ENCODE measurements around the gene BRSK1.
A peak's percentile ranks its signal among the peaks of the same experiment; 100 is the strongest.

BRSK1 gene

DNA sequence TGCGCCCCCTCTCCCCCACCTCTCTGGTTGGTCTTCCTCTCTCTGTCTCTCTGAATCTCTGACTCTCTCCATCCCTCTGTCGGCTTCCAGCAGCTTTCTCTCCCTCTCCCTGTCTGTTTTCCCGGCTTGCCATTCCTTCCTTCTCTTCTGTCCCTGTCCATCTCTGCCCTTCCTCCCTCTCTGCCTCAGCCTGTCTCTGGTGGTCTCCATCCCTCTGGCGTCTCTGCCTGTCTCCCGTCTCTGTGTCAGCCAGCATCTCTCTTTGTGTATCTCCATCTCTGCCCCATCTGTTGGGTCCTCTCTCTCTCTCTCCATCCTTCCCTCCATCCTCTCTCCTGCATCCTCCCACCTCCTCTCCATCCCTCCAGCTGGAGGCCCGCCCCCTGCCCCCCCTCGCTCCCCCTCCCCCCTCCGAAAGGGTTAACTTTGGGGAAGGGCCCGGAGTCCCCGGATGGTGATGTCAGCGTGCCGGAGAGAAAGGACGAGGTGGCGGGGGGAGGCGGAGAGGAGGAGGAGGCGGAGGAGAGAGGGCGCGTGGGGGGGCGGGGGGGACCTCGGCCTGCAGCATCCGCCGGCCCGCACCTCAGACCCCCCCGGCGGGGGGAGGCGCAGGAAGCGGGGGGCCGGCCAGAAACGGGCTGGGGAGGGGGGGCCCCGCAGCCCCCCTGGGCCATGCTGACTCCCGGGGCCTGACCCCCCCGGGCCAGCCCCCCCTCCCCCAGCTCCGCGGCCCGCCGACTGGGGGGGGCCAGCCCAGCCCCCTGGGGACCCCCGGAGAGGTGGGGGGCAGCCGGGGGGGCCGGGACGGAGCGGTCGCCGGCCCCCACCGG is at the start of gene BRSK1:
TSS of gene BRSK1 (plus strand) at position 450 of the 830 bp plus-strand sequence. CDS start 446 bp downstream, outside the sequence.
- peak; percentile 63 for DNase-seq (ENCODE audit: low spot score)

DNA sequence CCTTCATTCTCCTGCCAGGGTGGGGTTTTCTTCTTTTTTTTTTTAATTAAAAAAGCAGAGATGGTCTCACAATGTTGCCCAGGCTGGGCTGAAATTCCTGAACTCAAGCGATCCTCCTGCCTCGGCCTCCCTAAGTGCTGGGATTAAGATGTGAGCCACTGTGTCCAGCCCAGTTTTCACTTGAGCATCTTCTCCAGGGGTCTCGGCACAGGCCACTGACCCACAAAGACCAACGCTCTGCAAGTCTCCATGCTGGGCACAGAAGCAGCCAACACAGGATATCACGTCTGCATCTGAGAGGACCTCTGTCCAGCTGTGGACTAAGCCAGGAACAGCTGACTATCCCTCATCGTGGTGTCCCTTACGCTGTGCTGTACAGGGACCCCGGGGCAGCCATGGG is 45.8 kb upstream of the BRSK1 start:
- DNase-seq (ENCODE audit: low spot score): no peak

DNA sequence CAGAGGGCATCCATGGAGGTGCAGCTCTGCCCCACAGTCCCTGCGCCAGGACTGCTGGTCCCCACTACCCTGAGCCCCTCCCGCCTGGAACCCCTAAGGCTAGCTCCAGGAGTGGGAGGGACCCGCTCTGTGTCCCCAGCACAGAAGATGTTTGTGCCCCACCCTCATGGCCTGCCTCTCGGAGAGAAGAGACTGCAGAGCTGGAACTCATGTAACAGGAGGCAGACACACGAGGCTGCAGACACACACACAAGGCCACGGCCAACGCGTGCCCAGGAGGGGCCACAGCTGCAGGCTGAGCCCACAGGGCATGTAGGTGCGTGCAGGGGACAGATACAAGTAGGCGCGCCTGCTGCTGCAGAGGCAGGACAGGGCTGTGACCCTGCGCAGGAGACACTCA is 44.8 kb upstream of the BRSK1 start:
- no peak for DNase-seq (ENCODE audit: low spot score)

DNA sequence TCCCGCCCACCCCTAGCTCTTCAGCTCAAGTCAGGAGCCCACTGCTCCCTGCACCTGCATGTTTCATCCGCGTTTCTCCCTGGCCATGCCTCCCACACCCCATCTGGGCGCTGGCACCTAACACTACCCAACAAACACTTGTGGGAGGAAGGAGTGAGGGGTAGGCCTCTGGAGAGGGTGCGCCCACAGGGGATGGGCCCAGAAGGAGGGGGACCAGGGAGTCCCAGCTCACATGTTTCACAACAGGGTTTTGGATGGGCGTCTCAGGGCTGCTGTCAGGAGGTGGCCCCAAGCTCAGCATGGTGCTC is 43.1 kb upstream of the BRSK1 start:
- no peak for DNase-seq (ENCODE audit: low spot score)

DNA sequence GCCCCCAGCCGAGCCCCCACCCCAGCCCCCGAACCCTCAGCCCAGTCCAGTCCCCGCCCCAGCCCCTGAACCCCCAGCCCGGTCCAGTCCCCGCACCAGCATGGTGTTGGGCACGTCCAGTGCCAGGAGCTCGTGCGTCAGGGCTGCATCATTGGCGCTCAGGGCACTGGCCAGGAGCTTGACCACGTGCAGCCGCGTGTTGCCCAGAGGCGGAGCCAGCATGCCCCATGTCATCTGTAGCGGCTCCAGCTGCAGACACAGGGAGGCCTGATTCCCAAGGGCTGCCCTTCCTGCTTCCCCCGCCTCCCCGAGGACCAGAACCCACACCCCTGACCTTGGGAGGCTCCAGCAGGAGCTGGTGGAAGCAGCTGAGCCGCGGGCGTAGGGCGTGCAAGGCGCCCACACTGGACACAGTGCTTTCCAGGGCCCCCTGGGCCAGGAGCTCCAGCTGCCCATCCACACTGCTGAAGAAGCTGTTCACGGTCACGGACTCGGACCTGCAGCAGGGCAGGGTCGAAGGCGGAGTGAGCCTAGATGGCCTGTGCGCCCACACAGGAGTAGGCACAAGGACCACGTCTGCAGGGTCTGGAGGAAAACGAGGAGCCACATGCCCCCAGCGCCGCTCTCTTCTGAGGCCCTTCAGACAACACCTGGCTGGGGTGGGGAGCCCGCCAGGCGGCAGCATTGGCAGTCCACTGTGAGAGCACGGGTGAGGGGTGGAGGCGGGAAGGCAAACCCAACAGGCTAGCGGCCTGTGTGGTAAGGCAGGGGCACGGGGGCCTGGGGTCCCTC is 42.5 kb upstream of the BRSK1 start:
- no peak for DNase-seq (ENCODE audit: low spot score)

DNA sequence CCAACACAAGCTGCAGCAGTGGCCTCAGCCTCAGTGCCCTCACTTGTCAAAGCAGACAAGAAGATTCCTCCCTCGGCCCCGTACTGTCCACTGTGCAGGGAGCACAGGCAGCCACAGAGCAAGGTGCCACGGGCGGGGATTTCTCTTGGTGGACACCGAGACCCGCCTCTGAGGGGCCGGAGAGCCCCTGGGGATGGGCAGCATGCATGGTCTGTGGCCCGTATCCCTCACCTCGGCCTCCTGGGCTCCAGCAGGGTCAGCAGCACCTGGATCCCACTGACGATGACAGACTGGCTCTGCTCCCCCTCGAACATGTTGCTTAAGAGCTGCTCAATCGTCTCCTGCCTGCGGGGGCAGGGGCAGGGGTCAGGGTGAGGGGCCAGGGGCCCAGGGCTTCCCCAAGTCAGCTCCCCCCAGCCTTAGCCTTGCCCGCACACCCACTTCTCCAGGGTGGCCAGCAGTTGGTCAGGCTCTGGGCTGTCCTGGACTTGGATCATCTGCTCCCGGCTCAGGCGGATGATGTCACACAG is 41.8 kb upstream of the BRSK1 start:
- DNase-seq (ENCODE audit: low spot score): no peak

DNA sequence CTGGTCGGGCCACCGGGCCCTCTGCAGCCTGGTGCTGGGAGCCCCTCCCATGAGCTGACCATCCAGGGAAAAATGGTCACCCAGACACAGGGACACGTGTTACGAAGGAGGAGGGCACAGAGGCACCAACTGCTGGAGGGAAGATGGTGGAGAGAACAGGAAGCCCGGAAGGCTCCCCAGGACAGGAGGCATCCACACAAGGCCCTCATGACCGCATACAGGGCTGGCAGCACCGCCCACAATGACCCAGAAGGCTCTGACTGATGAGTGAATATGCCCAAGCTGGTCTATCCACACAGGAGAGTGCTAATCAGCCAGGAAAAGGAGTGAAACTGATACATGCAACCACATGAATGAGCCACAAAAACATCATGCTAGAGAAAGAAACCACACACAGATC is 41.3 kb upstream of the BRSK1 start:
- no peak for DNase-seq (ENCODE audit: low spot score)

DNA sequence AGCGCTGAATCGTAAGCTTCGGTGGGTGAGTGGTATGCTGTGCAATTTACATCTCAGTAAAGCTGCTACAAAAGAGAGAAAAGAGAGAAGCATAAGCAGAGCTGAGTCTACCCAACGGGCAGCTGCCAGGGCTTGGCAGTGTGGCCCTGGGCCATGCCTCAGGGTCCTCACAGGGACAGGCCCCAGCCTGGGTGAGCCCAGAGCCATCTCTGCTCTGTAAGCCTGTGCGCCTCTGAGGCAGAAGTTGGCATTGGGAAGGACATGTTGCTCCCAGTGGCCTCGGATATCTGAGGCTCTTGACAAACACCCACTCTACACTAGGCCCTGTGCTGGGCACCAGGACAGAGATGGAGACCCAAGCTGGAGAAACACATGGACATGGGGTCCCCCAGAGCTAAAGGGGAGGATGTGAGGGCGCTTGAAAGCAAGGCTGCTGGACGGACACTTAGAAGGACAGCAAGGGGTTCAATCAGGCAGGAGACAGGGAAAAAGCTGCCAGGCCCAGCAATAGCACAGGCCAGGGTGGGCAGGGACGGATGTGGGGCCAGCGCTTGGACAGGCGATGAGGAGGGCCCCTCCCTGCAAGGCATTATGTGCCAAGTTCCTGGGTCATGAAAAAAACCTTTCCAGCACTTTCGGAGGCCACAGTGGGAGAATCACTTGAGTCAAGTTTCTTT is 39.7 kb upstream of the BRSK1 start:
- no peak for DNase-seq (ENCODE audit: low spot score)

DNA sequence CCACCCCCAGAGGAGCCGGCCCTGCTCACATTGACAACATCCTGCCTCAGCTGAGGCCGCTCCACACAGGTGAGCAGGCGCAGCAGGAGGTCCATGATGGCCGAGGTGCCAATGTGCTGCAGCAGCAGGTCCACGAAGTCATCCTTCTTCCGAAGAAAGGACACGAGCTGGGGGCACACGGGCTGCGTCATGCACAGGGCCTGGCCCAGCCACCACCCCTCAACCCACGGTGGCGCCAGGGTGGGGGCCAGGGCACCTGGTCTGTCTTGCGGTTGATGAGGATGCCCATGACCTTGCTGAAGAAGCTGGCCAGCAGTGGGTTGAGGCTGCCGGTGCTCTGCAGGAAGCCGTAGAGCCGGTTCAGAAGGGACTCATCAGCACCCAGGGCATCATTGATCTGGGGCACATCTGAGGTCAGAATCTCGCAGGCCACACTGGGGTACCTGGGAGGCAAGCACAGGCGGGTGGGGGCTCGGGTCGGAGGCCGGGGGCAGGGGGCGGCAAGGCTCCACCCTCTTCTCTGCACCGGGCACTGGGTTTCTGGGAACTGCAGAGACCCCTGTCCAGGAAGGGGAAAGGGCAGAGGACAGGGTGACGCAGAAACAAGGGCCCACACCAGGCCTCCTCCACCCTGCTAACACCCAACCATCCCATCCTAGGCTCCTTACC is 38.4 kb upstream of the BRSK1 start:
- no peak for DNase-seq (ENCODE audit: low spot score)

DNA sequence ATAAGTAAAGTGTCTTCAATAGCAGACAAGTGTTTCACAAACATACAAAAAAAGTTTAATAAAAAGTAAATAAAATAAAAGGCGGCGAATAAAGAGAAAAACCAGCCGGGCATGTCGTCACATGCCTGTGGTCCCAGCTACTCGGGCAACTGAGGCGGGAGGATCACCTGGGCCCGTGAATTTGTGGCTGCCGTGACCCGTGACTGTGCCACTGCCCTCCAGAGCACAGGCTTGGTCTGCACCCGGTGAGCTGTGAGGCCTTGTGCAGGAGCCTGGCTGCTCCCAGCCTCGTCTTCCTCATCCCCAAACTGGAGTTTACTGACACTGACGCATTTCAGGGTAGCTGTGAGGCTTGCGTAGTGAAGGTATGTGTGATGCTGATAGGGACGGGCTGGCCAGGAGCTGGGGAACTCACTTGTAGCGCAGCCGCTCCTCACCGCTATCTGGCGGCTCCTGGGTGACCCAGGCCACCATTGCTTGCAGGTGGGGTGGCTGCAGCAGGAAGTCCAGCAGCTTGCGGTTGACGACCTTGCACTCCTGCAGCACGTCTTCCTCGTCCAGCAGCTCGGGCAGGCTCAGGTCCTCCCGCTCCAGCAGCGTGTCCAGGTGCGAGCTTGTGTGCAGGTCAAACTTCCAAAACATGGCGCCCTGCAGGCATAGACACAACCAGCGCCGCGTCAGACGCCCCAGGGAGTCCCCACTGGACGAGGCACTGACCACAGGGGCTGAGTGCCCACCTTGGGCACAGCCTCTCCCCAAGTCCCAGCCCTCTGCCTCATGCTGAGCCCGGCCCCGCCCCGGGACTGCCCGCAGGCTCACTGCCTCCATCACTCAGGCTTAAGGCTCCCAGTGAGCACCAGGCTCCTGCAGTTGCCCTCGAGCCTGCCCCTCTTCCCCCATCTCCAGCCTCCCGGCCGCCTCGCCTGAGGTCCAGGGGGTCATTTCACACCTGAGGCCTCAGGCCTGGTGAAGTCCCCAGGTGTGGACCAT is 37.0 kb upstream of the BRSK1 start:
- DNase-seq (ENCODE audit: low spot score): no peak

DNA sequence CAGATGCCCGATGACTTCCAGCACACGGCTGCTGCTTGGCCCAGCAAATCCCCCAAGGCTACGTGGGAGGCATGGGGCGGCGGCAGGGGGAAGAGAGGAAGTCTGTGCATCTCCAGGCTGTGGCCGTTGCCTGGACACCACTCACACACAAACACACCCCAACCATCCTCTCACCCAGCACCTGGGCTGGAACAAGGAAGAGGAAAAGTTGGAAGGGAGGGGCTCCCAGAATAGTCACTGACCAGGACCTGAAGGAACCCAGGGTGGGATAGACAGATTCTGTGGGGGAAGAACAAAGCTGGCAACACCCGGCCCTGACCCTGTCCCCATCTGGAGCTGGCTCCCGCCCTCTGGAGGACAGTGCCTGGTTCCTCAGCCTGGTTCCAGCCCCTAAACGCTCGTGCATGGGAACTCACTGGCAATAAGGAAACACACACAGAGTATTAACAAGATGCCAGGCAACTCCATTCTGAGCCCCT is 36.1 kb upstream of the BRSK1 start:
- DNase-seq (ENCODE audit: low spot score): peak; percentile 58

DNA sequence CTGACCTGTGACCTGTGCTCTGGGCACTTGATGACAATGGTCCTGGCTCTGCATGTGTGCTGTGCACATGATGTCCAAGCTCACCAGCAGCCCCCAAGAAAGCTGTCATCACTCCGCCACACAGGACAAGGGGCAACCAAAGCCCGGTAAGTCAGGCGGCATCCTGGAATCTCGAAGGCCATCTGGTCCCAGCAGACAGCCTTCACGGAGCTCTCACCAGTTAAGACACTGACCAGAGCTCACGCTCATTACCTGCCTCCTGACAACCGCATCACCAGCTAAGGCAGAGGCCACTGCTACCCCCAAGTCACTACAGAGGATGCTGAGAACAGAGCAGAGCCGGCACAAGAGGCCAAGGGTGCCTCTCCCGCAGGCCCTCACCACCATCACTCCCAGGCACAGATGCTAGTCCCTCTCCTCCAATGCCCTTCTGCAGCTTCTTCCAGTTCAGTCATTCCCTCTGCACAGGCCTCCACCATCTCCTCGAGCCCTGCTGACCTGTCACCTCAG is 35.6 kb upstream of the BRSK1 start:
- DNase-seq (ENCODE audit: low spot score): no peak

DNA sequence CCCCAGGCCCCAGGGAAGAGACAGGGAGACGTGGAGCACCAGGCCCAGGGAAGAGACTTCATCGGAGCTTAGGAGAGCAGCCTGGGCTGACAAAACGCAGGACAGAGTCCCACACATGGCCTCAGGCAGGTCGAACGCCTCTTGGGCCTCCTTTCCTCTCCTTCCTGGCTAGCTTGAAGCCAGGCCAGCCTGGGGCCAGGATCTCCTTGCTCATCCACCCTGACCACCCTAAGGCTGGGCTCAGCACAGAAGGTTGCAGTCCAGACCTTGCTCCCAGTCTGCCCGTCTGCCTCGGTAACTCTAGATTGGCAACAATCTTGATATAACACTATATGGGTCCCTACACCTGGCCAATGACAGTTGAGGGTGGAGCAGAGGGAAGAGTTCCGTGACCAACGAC is 35.1 kb upstream of the BRSK1 start:
- no peak for DNase-seq (ENCODE audit: low spot score)

DNA sequence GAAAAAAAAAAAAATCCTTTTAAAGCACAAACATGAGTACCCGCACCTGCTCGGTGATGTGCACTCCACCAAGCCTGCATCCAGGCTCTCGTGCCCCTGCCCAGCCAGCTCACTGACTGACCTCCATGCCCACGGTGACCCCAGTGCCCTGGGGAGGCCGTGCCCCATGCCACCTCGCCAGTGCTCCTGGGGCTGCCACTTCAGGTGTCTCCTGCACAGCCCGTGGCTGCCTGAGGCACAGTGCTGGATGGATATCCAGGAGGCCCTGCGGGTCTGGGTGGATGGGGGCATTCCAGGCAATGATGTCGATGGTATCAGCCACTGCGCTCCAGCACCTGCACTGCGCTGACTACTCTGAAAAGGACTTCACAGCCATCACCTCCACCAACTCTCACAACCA is 34.0 kb upstream of the BRSK1 start:
- DNase-seq (ENCODE audit: low spot score): no peak

DNA sequence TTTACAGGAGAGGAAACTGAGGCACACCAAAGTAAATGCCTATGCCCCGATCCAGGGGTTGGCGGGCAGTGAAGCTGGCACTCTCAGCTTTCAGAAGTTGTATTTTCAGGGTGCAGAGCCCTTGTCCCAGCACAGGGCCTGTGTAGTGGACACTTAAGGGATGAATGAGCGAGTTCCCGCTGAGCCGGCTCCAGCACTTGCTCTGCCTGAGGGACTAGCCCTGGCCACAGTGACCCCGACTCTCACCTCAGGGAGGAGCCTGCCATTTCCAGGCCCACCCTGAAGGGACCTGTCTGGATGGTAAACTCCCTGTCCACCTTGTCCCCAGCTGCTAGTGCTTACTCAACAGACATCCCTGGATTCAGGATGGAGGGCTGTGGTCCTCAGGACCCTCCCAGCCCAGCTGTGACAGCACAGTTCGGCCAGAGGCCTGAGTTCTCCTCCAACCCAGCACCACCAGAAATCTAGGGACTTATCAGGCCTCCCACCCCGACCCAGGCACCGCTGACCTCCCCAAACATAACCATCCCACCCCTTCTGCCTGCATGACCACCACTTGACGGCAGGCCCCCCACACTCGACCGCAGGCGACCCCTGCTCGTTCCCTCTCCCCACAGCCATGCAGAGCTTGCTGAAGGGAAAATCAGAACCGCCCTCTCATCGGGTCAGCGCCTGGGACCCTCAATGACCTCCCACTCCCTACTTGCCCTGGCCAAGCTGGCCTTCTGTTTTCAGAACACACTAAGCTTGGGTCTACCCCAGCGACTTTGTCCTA is 33.3 kb upstream of the BRSK1 start:
- no peak for DNase-seq (ENCODE audit: low spot score)

DNA sequence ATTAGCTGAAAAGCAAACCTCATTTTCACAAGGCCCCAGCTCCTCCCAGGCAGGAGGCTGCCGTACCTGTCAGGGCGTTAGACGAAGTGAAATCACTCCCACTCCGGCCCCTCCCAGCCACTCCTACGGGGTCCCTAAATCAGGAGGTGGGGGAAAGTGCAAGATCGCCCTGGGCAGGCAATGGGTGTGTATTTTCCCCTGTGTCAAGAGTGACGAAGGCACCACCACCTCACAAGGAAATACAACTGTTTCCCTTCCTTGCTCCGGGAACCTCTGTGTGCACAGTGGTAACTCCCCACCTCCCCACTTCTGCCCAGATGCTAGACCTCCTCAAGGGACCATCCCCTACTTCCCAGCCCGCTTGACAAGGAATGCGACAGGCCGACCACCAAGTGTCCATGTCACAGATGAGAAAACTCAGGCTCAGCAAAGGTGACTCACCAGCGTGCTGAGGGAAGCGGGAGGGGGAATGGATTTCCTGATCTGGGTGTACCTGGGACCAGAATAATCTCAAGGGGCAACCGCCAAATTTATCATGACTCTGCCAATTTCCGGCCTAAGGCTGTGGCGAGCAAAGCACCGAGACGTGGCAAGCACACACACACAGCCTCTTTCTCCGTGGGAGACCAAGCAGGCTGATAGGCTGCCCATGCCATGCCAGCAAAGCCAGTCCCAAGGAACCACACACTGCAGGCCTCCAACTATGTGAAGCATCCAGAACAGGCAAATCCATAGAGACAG is 32.3 kb upstream of the BRSK1 start:
- DNase-seq (ENCODE audit: low spot score): no peak

DNA sequence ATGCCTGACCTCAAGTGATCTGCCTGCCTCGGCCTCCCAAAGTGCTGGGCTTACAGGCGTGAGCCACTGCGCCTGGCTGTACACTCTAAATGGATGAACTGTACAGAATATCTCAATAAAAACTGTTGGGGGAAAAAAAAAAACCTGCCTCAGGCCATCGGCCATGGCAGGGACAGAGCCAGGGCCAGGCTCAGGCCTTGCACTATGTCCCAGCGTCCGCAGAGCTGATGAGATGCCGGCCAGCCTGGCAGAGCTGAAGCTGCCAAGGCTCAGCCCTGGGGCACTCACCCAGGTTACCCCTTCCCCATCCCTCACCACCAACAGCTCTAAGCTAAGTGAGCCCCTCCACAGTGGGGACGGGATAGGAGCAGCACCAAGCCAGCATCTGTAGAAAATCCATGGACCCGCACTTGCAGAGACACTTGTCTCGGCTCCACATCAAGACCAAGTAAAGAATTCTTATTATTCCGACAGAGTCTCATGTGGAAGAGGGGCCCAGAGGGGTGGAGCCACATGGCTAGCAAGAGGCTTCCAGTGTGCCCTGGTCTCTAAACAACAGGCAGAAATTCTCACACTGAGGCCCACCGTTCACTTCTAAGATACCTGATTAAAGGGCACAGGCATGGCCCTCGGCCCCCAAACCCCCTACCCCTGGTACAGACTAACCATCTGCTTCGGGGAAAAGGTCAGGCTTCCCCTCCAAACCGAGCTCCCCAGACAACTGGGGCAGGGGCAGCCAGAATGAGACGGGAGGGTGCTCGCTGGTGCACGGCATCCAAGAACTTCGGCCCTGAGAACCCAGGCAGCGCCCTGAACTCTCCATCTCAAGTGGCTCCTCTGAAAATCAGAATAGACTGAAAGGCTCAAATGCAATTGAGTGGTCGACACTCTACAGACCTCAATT is 30.8 kb upstream of the BRSK1 start:
- DNase-seq (ENCODE audit: low spot score): no peak

Measured in AG20443 (cell line).